CD1c-positive myeloid dendritic cell (primary cell): ENCODE data around the gene KBTBD12.

Source experiments
- DNase-seq: peaks from one replicate; pipeline ENCODE4 v3.0.0-alpha.2; 2016; ENCODE audit errors: extremely low spot score

Gene KBTBD12

GRCh38 chr3:128014548-128014947 is 99.5 kb downstream of the KBTBD12 start:
- no peak for DNase-seq

GRCh38 chr3:128016502-128016901 is 101.5 kb downstream of the KBTBD12 start:
- no peak for DNase-seq

GRCh38 chr3:128021768-128022372 is 106.8 kb downstream of the KBTBD12 start:
- DNase-seq = no peak

- DNase-seq = no peak
Measured at GRCh38 chr3:128033102-128033501, 118.1 kb downstream of the KBTBD12 start.

GRCh38 chr3:128036119-128036518 is 121.1 kb downstream of the KBTBD12 start:
- DNase-seq = no peak
